ENCODE measurements around the gene FLVCR2.

FLVCR2 gene

DNA sequence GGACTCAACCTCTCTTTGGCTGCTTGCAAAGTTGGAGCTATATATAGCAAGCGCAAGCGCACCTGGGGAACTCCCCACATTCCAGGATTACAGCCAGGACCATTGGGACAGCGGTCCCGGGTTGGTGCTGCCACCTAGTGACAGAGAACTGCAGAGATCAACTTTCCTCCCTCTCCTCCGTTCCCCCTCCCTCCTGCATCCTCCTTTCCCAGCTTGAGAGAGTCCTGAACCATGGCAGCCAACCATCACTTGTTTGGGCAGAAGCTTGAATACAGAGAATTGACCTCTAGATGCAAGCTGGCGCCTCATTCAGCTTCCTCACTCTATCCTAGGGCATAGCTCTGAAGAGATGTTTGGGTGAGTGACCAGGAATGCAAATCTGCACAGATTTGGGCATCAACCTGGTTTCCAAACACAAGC is 17.4 kb upstream of the FLVCR2 start:
- no peak overlapping the region for H3K23ac ChIP-seq (ENCODE audit: low read length in 2 of 2)
- no peak overlapping the region for H3K4ac ChIP-seq (ENCODE audit: low read depth in 1 of 2, low read length in 2 of 2)
- H3K18ac ChIP-seq (ENCODE audit: low read depth in 1 of 2, low read length in 2 of 2), result no peak overlapping the region
- no peak overlapping the region for H3K14ac ChIP-seq (ENCODE audit: low read length in 2 of 2)
- peaks cover 12 to 37% of the 10 kb centered on the region in 2 experiments for H3K27me3 ChIP-seq (ENCODE audit: control insufficient read depth in 1 of 2, insufficient read depth in 1 of 2, low read length in 2 of 2)
- no peak overlapping the region for H3K4me3 ChIP-seq (ENCODE audit: insufficient read depth in 1 of 2, low read depth in 1 of 2, low read length in 2 of 2)
- H3K9ac ChIP-seq (ENCODE audit: low read length), result no peak overlapping the region
- H2BK5ac ChIP-seq (ENCODE audit: low read depth, low read length, poor library complexity, severe bottlenecking), result no peak overlapping the region
- peak; percentile 78 for DNase-seq
- H3K9me3 ChIP-seq (ENCODE audit: control insufficient read depth, low read length), result no peaks in the 10 kb centered on the region
- no peaks in the 10 kb centered on the region for H3K36me3 ChIP-seq (ENCODE audit: control insufficient read depth in 1 of 2, insufficient read depth in 2 of 2, low read depth in 1 of 2, low read length in 2 of 2)
- H4K8ac ChIP-seq (ENCODE audit: low read length), result no peak overlapping the region
- no peak overlapping the region for H3K4me2 ChIP-seq (ENCODE audit: low read length, poor library complexity, severe bottlenecking)
- H2BK15ac ChIP-seq (ENCODE audit: low read depth, poor library complexity, severe bottlenecking), result no peak overlapping the region
- H4K91ac ChIP-seq (ENCODE audit: low read length), result no peak overlapping the region
- no peak overlapping the region for H2AK5ac ChIP-seq (ENCODE audit: low read length, severe bottlenecking)
- no peak overlapping the region for H2AFZ ChIP-seq (ENCODE audit: low read depth, low read length)
- H3K79me1 ChIP-seq (replicated peaks; ENCODE audit: low read length, poor library complexity, severe bottlenecking), result no peaks in the 10 kb centered on the region
- no peak overlapping the region for H2BK120ac ChIP-seq (ENCODE audit: low read depth, low read length)
- no peak overlapping the region for H2BK12ac ChIP-seq (ENCODE audit: low read length in 2 of 2)
- H3K4me1 ChIP-seq (ENCODE audit: control insufficient read depth, insufficient read depth, low read depth, low read length), result no peaks in the 10 kb centered on the region
- 0% methylated on average over 6 of the region's 6 CpGs for WGBS
- H3K27ac ChIP-seq (ENCODE audit: low read length, poor library complexity, severe bottlenecking), result no peak overlapping the region

- DNase-seq, result peak; percentile 22
- H3K9ac ChIP-seq (ENCODE audit: low read length), result peak overlapping the region; percentile 31
- H2AFZ ChIP-seq (ENCODE audit: low read depth, low read length), result no peak overlapping the region
- H3K4ac ChIP-seq (ENCODE audit: low read depth in 1 of 2, low read length in 2 of 2), result no peak overlapping the region
- WGBS, result 41% methylated on average over 7 of the region's 7 CpGs
- no peak overlapping the region for H3K4me3 ChIP-seq (ENCODE audit: insufficient read depth in 1 of 2, low read depth in 1 of 2, low read length in 2 of 2)
- H2BK15ac ChIP-seq (ENCODE audit: low read depth, poor library complexity, severe bottlenecking), result no peak overlapping the region
- no peak overlapping the region for H2BK120ac ChIP-seq (ENCODE audit: low read depth, low read length)
- no peak overlapping the region for H3K23ac ChIP-seq (ENCODE audit: low read length in 2 of 2)
- H4K8ac ChIP-seq (ENCODE audit: low read length), result no peak overlapping the region
- H3K27ac ChIP-seq (ENCODE audit: low read length, poor library complexity, severe bottlenecking), result no peak overlapping the region
- H2BK12ac ChIP-seq (ENCODE audit: low read length in 2 of 2), result no peak overlapping the region
- H3K4me1 ChIP-seq (ENCODE audit: control insufficient read depth, insufficient read depth, low read depth, low read length), result no peaks in the 10 kb centered on the region
- no peak overlapping the region for H4K91ac ChIP-seq (ENCODE audit: low read length)
- H2AK5ac ChIP-seq (ENCODE audit: low read length, severe bottlenecking), result no peak overlapping the region
- H3K9me3 ChIP-seq (ENCODE audit: control insufficient read depth, low read length), result no peaks in the 10 kb centered on the region
- H3K4me2 ChIP-seq (ENCODE audit: low read length, poor library complexity, severe bottlenecking), result no peak overlapping the region
- H3K14ac ChIP-seq (ENCODE audit: low read length in 2 of 2), result no peak overlapping the region
- H2BK5ac ChIP-seq (ENCODE audit: low read depth, low read length, poor library complexity, severe bottlenecking), result no peak overlapping the region
- H3K36me3 ChIP-seq (ENCODE audit: control insufficient read depth in 1 of 2, insufficient read depth in 2 of 2, low read depth in 1 of 2, low read length in 2 of 2), result no peaks in the 10 kb centered on the region
- no peaks in the 10 kb centered on the region for H3K79me1 ChIP-seq (replicated peaks; ENCODE audit: low read length, poor library complexity, severe bottlenecking)
- H3K18ac ChIP-seq (ENCODE audit: low read depth in 1 of 2, low read length in 2 of 2), result no peak overlapping the region
- H3K27me3 ChIP-seq (ENCODE audit: control insufficient read depth in 1 of 2, insufficient read depth in 1 of 2, low read length in 2 of 2), result peaks cover 12 to 46% of the 10 kb centered on the region in 2 experiments
Observed at GRCh38 chr14:75562089-75562488, 16.3 kb upstream of the FLVCR2 start.

DNA sequence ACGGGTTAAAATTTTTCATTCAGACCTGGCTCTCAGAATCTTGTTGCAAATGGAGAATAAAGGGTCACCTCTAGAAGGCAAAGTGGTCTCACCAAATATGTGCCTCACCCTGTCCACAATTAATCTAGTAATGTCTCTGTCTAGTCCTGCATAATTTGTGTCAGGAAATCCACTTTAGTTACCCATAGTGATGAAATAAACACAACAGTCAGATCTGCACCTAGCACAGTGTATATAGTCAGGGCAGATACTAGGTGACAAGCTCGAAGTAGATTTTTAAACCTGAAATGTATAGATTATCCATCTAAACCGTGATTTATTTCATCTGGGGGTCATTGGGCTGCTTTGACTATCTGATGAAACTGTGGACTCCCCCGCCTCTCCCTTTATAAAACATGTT is 15.9 kb upstream of the FLVCR2 start:
- no peaks in the 10 kb centered on the region for H3K36me3 ChIP-seq (ENCODE audit: control insufficient read depth in 1 of 2, insufficient read depth in 2 of 2, low read depth in 1 of 2, low read length in 2 of 2)
- no peak for DNase-seq
- peak overlapping the region; percentile 31 for H3K9ac ChIP-seq (ENCODE audit: low read length)
- no peak overlapping the region for H2BK12ac ChIP-seq (ENCODE audit: low read length in 2 of 2)
- H4K91ac ChIP-seq (ENCODE audit: low read length), result no peak overlapping the region
- H3K23ac ChIP-seq (ENCODE audit: low read length in 2 of 2), result no peak overlapping the region
- no peak overlapping the region for H2BK15ac ChIP-seq (ENCODE audit: low read depth, poor library complexity, severe bottlenecking)
- H4K8ac ChIP-seq (ENCODE audit: low read length), result no peak overlapping the region
- no peak overlapping the region for H3K4ac ChIP-seq (ENCODE audit: low read depth in 1 of 2, low read length in 2 of 2)
- H2BK5ac ChIP-seq (ENCODE audit: low read depth, low read length, poor library complexity, severe bottlenecking), result no peak overlapping the region
- no peaks in the 10 kb centered on the region for H3K79me1 ChIP-seq (replicated peaks; ENCODE audit: low read length, poor library complexity, severe bottlenecking)
- WGBS, result 96% methylated on average over 3 of the region's 4 CpGs
- no peak overlapping the region for H2AFZ ChIP-seq (ENCODE audit: low read depth, low read length)
- no peak overlapping the region for H3K18ac ChIP-seq (ENCODE audit: low read depth in 1 of 2, low read length in 2 of 2)
- no peak overlapping the region for H3K4me3 ChIP-seq (ENCODE audit: insufficient read depth in 1 of 2, low read depth in 1 of 2, low read length in 2 of 2)
- no peaks in the 10 kb centered on the region for H3K4me1 ChIP-seq (ENCODE audit: control insufficient read depth, insufficient read depth, low read depth, low read length)
- no peak overlapping the region for H3K27ac ChIP-seq (ENCODE audit: low read length, poor library complexity, severe bottlenecking)
- H3K4me2 ChIP-seq (ENCODE audit: low read length, poor library complexity, severe bottlenecking), result no peak overlapping the region
- no peak overlapping the region for H3K14ac ChIP-seq (ENCODE audit: low read length in 2 of 2)
- no peak overlapping the region for H2AK5ac ChIP-seq (ENCODE audit: low read length, severe bottlenecking)
- no peaks in the 10 kb centered on the region for H3K9me3 ChIP-seq (ENCODE audit: control insufficient read depth, low read length)
- peaks cover 12 to 46% of the 10 kb centered on the region in 2 experiments for H3K27me3 ChIP-seq (ENCODE audit: control insufficient read depth in 1 of 2, insufficient read depth in 1 of 2, low read length in 2 of 2)
- H2BK120ac ChIP-seq (ENCODE audit: low read depth, low read length), result no peak overlapping the region

DNA sequence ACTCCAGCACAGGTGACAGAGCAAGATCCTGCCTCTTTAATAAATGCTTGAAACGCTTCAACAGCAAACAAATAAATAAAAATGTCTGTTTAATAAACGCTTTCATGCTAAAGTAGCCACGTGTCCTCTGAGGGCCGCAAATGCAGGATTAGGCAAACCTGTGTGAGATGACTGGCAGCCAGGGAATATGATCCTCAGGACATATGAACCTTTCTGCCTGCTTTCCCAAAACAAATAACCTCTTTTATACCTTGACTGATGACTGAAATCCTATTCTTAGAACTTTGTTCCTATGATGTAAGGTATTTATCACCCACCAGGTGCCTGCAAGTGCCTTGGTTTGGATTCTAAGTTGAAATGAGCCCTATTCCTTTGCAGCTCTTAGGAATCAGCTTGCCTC is 14.5 kb upstream of the FLVCR2 start:
- no peak overlapping the region for H3K27ac ChIP-seq (ENCODE audit: low read length, poor library complexity, severe bottlenecking)
- WGBS, result 84% methylated on average over 4 of the region's 4 CpGs

More for the DNA sequence above, 14.5 kb upstream of the FLVCR2 start:
- Histone ChIP-seq H2BK120ac (ENCODE audit: low read depth, low read length) (no peak overlapping the region), H3K4me1 (ENCODE audit: control insufficient read depth, insufficient read depth, low read depth, low read length) (no peaks in the 10 kb centered on the region), H3K4me2 (ENCODE audit: low read length, poor library complexity, severe bottlenecking) (no peak overlapping the region), H3K4me3 (ENCODE audit: insufficient read depth in 1 of 2, low read depth in 1 of 2, low read length in 2 of 2) (no peak overlapping the region), H3K4ac (ENCODE audit: low read depth in 1 of 2, low read length in 2 of 2) (no peak overlapping the region), H3K9ac (ENCODE audit: low read length) (no peak overlapping the region), H2AK5ac (ENCODE audit: low read length, severe bottlenecking) (no peak overlapping the region), H3K36me3 (ENCODE audit: control insufficient read depth in 1 of 2, insufficient read depth in 2 of 2, low read depth in 1 of 2, low read length in 2 of 2) (no peaks in the 10 kb centered on the region), H3K9me3 (ENCODE audit: control insufficient read depth, low read length) (no peaks in the 10 kb centered on the region), H4K91ac (ENCODE audit: low read length) (no peak overlapping the region), H3K23ac (ENCODE audit: low read length in 2 of 2) (no peak overlapping the region), H2BK15ac (ENCODE audit: low read depth, poor library complexity, severe bottlenecking) (no peak overlapping the region), H2BK5ac (ENCODE audit: low read depth, low read length, poor library complexity, severe bottlenecking) (no peak overlapping the region), H4K8ac (ENCODE audit: low read length) (no peak overlapping the region), H3K18ac (ENCODE audit: low read depth in 1 of 2, low read length in 2 of 2) (no peak overlapping the region), H2AFZ (ENCODE audit: low read depth, low read length) (no peak overlapping the region), H3K14ac (ENCODE audit: low read length in 2 of 2) (no peak overlapping the region), H2BK12ac (ENCODE audit: low read length in 2 of 2) (no peak overlapping the region), H3K79me1 (replicated peaks; ENCODE audit: low read length, poor library complexity, severe bottlenecking) (no peaks in the 10 kb centered on the region), H3K27me3 (ENCODE audit: control insufficient read depth in 1 of 2, insufficient read depth in 1 of 2, low read length in 2 of 2) (peaks cover 12 to 56% of the 10 kb centered on the region in 2 experiments)
- DNase-seq, result no peak
